NCI-H1092 treated with DMSO at 0.1 percent for 48 hours (cell line): Measurements from ENCODE around the gene CRP.
"Not testable (repeated sequence)": the region's sequence is repeated elsewhere in the genome, so short reads cannot be mapped to it uniquely, and the experiment has no call there.

Experiments
- DNase-seq: peaks from one replicate; lab custom pipeline; 2025; lab: John Stamatoyannopoulos, UW

The CRP gene

GRCh38 chr1:159714529-159714928, at the start of gene CRP:
TSS of gene CRP (minus strand) at chr1:159714589. CDS start at chr1:159714485, 104 bp downstream.
- DNase-seq, result no peak

GRCh38 chr1:159763686-159764085, 49.3 kb upstream of the CRP start:
- DNase-seq, result no peak

GRCh38 chr1:159756397-159756796, 42.0 kb upstream of the CRP start:
- DNase-seq, result no peak

GRCh38 chr1:159755451-159756007, 41.1 kb upstream of the CRP start:
- no peak for DNase-seq

GRCh38 chr1:159753386-159753785, 39.0 kb upstream of the CRP start:
- DNase-seq, result no peak

- DNase-seq, result no peak
These were observed 37.8 kb upstream of the CRP start for GRCh38 chr1:159752135-159752580.

GRCh38 chr1:159751031-159751430, 36.6 kb upstream of the CRP start:
- DNase-seq, result no peak

- no peak for DNase-seq
These were observed 36.2 kb upstream of the CRP start for GRCh38 chr1:159750621-159751020.

DNA sequence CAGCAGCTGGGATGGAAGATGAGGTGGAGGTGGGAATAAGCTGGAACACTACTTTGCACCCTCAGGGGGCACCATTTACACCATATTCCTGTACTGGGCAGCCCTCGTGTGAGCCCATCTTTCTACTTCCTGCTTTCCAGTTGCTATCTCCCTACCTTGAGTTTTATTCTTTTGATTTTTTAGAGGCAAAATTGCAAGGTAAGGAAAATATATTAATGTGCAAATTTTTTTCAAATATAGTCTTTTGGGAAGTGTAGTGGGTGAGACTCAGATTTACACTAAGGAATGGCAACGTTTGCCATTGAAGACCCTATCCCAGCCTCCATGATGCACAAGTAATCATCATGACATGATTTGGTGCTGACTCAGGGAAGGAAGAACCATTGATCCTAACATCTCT, 35.2 kb upstream of the CRP start:
- no peak for DNase-seq

GRCh38 chr1:159748370-159748769, 34.0 kb upstream of the CRP start:
- no peak for DNase-seq

GRCh38 chr1:159746666-159747065, 32.3 kb upstream of the CRP start:
- no peak for DNase-seq

DNA sequence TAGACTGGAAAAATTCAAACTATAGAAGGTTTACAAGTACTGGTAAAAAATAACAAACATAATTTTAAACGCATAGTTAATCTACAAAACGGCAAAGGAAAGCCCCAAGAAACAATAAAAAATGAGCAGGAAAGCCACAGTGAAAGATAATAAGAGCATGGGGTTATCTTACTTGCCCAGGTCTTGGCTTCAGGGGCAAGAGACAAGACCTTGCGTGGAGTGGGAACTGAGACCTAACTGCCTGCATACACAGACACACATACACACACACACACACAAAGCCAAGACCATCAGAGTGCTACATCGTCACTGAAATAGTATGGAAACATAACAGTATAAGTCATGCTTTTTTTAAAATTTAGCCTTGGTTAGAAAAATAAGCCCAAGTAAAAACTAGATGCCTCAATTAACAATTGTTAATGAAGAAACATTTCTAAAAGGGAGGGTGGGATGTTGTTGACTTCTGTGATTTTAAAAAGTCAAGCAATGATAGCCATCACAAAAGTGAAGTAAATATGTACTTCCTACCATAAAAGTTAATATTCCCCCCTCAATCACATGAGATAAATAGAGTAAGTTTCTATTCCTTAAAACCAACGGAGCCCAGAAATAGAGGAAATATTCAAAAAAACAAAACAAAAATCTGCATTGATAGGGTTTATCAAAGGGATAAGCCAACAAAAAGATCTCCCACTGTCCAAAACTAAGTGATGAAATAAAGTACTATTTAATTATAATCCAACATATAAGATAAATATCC, 29.4 kb upstream of the CRP start:
- no peak for DNase-seq

- no peak for DNase-seq
These were observed 23.0 kb upstream of the CRP start for GRCh38 chr1:159737238-159737916.

DNA sequence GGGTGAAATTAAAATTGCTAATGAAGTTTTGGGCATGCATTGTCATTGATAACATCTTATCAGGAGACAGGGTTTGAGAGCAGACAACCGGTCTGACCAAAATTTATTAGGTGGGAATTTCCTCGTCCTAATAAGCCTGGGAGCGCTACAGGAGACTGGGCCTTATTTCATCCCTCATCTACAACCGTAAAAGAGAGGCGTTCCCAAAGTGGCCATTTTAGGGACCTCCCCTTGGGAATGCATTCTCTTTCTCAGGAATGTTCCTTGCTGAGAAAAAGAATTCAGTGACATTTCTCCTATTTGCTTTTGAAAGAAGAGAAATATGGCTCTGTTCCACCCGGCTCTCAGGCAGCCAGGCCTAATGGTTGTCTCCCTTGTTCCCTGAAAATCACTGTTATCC, 8.8 kb upstream of the CRP start:
- not testable (repeated sequence) for DNase-seq

DNA sequence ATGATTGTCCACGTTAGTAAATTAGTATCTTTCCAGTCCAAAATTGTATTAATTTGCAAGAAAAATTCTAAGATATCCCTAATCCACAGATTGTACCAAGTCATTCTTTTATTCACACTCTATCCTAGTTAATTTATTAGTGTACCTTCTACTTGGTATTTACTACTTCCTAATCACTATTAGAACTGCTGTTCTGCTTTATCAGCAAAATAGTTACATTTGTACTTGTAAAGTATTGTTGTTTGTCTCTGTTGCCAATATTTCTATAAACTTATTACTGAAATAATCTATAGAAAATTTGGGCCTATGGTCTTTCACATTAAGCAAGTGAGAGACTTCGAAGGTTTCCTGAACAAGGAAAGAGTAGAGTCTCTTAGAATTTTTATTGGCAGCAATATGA, 5.6 kb upstream of the CRP start:
- no peak for DNase-seq

DNA sequence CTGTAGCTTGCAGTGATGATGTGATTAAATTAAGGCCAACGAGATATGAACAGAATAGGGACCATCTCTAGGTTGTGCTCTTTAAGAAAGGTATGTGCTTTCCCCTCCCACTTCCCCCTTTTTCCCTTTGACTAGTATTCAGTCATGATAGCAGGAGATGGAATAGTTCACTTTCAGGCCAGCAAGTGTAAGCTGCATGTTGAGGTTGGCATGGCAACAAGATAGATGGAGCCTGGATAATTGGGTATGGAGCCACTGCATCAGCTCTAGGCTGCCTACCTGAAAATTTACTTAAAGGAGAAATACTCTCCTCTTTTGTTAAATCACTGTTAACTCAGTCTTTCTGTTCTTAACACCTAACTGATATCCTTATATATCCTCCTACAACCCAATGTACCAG, 1.5 kb upstream of the CRP start:
- no peak for DNase-seq

DNA sequence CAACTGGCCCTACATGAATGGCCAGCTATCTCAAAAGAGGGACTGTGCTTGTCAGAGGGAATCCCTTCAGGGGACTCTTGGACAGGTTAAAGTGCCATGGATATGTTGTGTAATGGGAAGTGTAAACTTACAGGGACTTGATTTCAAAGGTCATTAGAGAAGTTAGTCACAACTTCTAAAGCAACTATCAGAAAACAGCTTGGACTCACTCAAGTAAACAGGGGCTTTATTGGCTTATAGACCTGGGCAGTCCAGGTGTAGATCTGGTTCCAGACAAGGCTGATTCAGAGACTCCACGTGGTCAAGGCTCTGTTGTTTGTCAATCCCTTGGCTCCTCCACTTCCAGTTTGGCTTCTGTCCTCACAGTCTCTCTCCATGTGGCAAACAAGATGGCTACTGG, 2.3 kb downstream of the CRP start:
- DNase-seq, result no peak

GRCh38 chr1:159707472-159708260, 6.7 kb downstream of the CRP start:
- no peak for DNase-seq

DNA sequence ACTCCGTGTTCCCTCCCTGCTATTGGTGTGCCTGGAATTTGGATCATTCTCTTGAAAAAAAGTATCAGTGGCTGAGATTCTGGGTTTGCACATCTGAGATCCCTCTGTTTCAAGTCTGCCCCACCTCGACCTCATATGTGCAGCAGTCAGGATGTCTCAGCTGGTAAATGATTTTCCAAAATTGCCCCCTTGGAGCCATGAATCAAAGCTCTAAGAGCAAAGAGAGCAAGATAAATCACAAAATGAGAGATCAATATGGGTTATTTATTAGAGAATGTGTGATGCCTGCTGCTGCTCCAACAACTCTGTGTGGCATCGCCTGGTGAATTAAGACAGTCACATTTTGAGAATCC, 8.5 kb downstream of the CRP start:
- no peak for DNase-seq

GRCh38 chr1:159705251-159705903, 9.0 kb downstream of the CRP start:
- DNase-seq, result no peak

DNA sequence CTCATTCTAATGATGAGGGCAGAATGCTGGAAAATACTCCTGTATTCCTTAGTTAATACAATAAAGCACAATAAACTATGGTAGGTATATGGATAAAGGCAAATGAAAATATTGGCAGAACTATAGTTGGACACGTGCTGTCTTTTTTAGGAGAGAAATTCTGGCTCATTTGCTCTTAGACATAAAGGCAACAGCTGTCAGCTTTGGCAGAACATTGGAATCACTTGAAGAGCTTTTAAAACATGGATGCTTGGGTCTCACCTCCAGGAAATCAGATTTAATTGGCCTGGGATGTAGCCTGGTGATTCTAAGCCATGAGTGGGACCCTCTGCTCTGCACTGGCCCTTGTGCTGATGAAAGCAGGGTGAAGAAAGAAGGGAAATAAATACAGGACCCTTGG, 9.9 kb downstream of the CRP start:
- peak; percentile 52 for DNase-seq

DNA sequence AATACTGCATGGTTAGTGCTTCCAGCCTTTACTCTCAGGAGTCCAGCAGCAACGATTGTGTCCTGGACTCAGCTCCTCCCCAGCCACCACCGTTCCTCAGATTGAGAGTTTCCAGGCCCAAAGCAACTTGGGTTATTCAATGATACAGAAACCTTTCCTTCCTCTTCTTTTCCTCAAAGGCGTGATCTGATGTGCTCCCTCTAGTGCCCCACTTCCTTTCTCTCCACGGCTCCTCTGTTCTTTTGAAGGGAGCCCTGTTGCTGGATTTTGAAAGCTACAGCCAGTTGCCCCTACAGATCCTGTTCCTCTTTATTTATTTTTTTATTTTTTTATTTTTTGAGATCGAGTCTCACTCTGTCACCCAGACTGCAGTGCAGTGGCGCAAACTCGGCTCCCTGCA, 14.1 kb downstream of the CRP start:
- no peak for DNase-seq
